Amniotic stem cell (primary cell): ENCODE data around the gene GGA2.
"Not testable (repeated sequence)": the region's sequence is repeated elsewhere in the genome, so short reads cannot be mapped to it uniquely, and the experiment has no call there.

Experiments used
- DNase-seq: peaks from one replicate; lab custom pipeline; 2025; lab: John Stamatoyannopoulos, UW

GGA2 gene

GRCh38 chr16:23466162-23466885 lies 44.0 kb downstream of the GGA2 start:
- peak; percentile 30 for DNase-seq

GRCh38 chr16:23465179-23465578 lies 45.1 kb downstream of the GGA2 start:
- no peak for DNase-seq

GRCh38 chr16:23464196-23464595 lies 46.1 kb downstream of the GGA2 start:
- no peak for DNase-seq

GRCh38 chr16:23462994-23463393 lies 47.3 kb downstream of the GGA2 start:
- DNase-seq, result peak; percentile 8

- DNase-seq, result no peak
Observed at GRCh38 chr16:23453338-23454052, 56.8 kb downstream of the GGA2 start.

- peak; percentile 73 for DNase-seq
Observed at GRCh38 chr16:23452572-23453337, 57.5 kb downstream of the GGA2 start, which contains the start of gene COG7. Gene COG7, minus strand, starts transcription at chr16:23453189. Its CDS starts 195 bp downstream, at chr16:23452994.

- no peak for DNase-seq
Observed at GRCh38 chr16:23452221-23452571, 58.1 kb downstream of the GGA2 start.

GRCh38 chr16:23448392-23448791 lies 61.9 kb downstream of the GGA2 start:
- DNase-seq, result no peak

GRCh38 chr16:23437542-23437941 lies 72.8 kb downstream of the GGA2 start:
- not testable (repeated sequence) for DNase-seq

GRCh38 chr16:23436951-23437350 lies 73.3 kb downstream of the GGA2 start:
- DNase-seq, result no peak

- DNase-seq, result peak; percentile 18
Observed at GRCh38 chr16:23435500-23435899, 74.8 kb downstream of the GGA2 start.

- no peak for DNase-seq
Observed at GRCh38 chr16:23434380-23434779, 75.9 kb downstream of the GGA2 start.

GRCh38 chr16:23433261-23433920 lies 76.9 kb downstream of the GGA2 start:
- no peak for DNase-seq

- no peak for DNase-seq
Observed at GRCh38 chr16:23432176-23433128, 77.8 kb downstream of the GGA2 start.

- no peak for DNase-seq
Observed at GRCh38 chr16:23428351-23428750, 81.9 kb downstream of the GGA2 start.

- no peak for DNase-seq
Observed at GRCh38 chr16:23424292-23424958, 85.9 kb downstream of the GGA2 start.

- DNase-seq, result peak; percentile 37
Observed at GRCh38 chr16:23423496-23424049, 86.7 kb downstream of the GGA2 start.

- no peak for DNase-seq
Observed at GRCh38 chr16:23420011-23420410, 90.3 kb downstream of the GGA2 start.

- DNase-seq, result no peak
Observed at GRCh38 chr16:23416816-23417215, 93.5 kb downstream of the GGA2 start.

- DNase-seq, result no peak
Observed at GRCh38 chr16:23414731-23415130, 95.6 kb downstream of the GGA2 start.
